ENCODE results near the gene XKR8. TPM values are rescaled to one million over a fixed set of nuclear protein-coding genes. Genes with fewer than 3 reads are reported as not detected.

XKR8 gene
- 10 to 100 TPM in 1 of 6 experiments, 1 to 10 TPM in 5; 8.0 to 10.7 (median 9.7) TPM for total RNA-seq (2021; fragmentation: NEBNext Ultra II Directional; extraction: Animal tissue kit (Norgen Biotek cat#: 25700))
- long read RNA-seq, transcript XKR8-201 (3 exons, 2,692 nt): major isoform, 19 of 25 reads
- long read RNA-seq, partial matches to known transcripts: 1 of 25 reads
- long read RNA-seq, other reads (novel, unspliced or antisense): 5 of 25 reads

- Mint-ChIP-seq H3K4me1 (ENCODE audit: low read depth) (peaks cover 25% of the 10 kb centered on the region), H3K9me3 (no peaks in the 10 kb centered on the region), H3K27me3 (ENCODE audit: insufficient read depth) (peaks cover 7% of the 10 kb centered on the region), H3K27ac (peak within 1 kb of the TSS; percentile 83), H3K36me3 (ENCODE audit: low read depth) (no peaks in the 10 kb centered on the region), H3K4me3 (peak within 1 kb of the TSS; percentile 88)
- TF ChIP-seq CTCF (IDR thresholded peaks at IDR 0.05): peak; percentile 70; the same call in 1 of the 2 replicates
- DNase-seq: peak; percentile 20
Measured at GRCh38 chr1:27959792-27960603, at the start of gene XKR8. TSS of gene XKR8 (plus strand) at chr1:27959973. CDS start at chr1:27960070, 97 bp downstream.

GRCh38 chr1:27912429-27912828, 47.3 kb upstream of the XKR8 start:
- Mint-ChIP-seq H3K4me1 (ENCODE audit: low read depth) (peaks cover 9% of the 10 kb centered on the region; the same call in 1 of the 2 replicates), H3K27ac (no peak overlapping the region; the same call in 1 of the 2 replicates), H3K36me3 (ENCODE audit: low read depth) (peaks cover 5% of the 10 kb centered on the region; the same call in 1 of the 2 replicates), H3K9me3 (peaks cover 11% of the 10 kb centered on the region), H3K27me3 (ENCODE audit: insufficient read depth) (peaks cover 7% of the 10 kb centered on the region; the same call in 1 of the 2 replicates), H3K4me3 (no peak overlapping the region)
- TF ChIP-seq CTCF (IDR thresholded peaks at IDR 0.05): no peak
- DNase-seq: no peak

- Mint-ChIP-seq H3K4me3 (peak overlapping the region; percentile 100; the same call in 1 of the 2 replicates), H3K9me3 (peaks cover 11% of the 10 kb centered on the region)
Measured at GRCh38 chr1:27915082-27915575, 44.6 kb upstream of the XKR8 start.

GRCh38 chr1:27922272-27922671, 37.5 kb upstream of the XKR8 start:
- H3K27me3 Mint-ChIP-seq (ENCODE audit: insufficient read depth): peaks cover 4% of the 10 kb centered on the region
- no peak overlapping the region for H3K4me3 Mint-ChIP-seq
- H3K4me1 Mint-ChIP-seq (ENCODE audit: low read depth): no peaks in the 10 kb centered on the region
- DNase-seq: no peak
- no peak overlapping the region for H3K27ac Mint-ChIP-seq
- H3K36me3 Mint-ChIP-seq (ENCODE audit: low read depth): no peaks in the 10 kb centered on the region
- TF ChIP-seq CTCF (IDR thresholded peaks at IDR 0.05): no peak
- H3K9me3 Mint-ChIP-seq: no peaks in the 10 kb centered on the region

More at GRCh38 chr1:27915082-27915575, 44.6 kb upstream of the XKR8 start:
- H3K27me3 Mint-ChIP-seq (ENCODE audit: insufficient read depth): peaks cover 9% of the 10 kb centered on the region; the same call in 1 of the 2 replicates
- DNase-seq: no peak
- H3K36me3 Mint-ChIP-seq (ENCODE audit: low read depth): peaks cover 5% of the 10 kb centered on the region; the same call in 1 of the 2 replicates
- peaks cover 9% of the 10 kb centered on the region; the same call in 1 of the 2 replicates for H3K4me1 Mint-ChIP-seq (ENCODE audit: low read depth)
- peak overlapping the region; percentile 97 for H3K27ac Mint-ChIP-seq
- TF ChIP-seq CTCF (IDR thresholded peaks at IDR 0.05): no peak

- Mint-ChIP-seq H3K4me3 (no peak overlapping the region), H3K27ac (no peak overlapping the region), H3K27me3 (ENCODE audit: insufficient read depth) (peaks cover 6% of the 10 kb centered on the region), H3K36me3 (ENCODE audit: low read depth) (no peaks in the 10 kb centered on the region), H3K9me3 (no peaks in the 10 kb centered on the region), H3K4me1 (ENCODE audit: low read depth) (peaks cover 11% of the 10 kb centered on the region)
- no peak for TF ChIP-seq CTCF (IDR thresholded peaks at IDR 0.05)
- DNase-seq: no peak
Measured at GRCh38 chr1:27928216-27928954, 31.4 kb upstream of the XKR8 start.
